ENCODE results near the gene GAK.

The GAK gene

GRCh38 chr4:929096-929765, 2.9 kb downstream of the GAK start:
- TF ChIP-seq REST (IDR thresholded peaks at IDR 0.05; ENCODE audit: insufficient read depth in 1 of 2, low read depth in 2 of 2, low read length in 2 of 2) (no peak), SIN3A (IDR thresholded peaks at IDR 0.05; ENCODE audit: borderline replicate concordance, insufficient read depth, low read length) (no peak), TAF1 (IDR thresholded peaks at IDR 0.05; ENCODE audit: borderline replicate concordance, insufficient read depth, low read length) (no peak), POLR2AphosphoS5 (IDR thresholded peaks at IDR 0.05; ENCODE audit: low read depth, low read length) (no peak), FOXP2 (optimal IDR thresholded peaks at IDR 0.05; ENCODE audit: borderline replicate concordance, extremely low read depth, extremely low read length, insufficient read depth) (no peak)

GRCh38 chr4:926538-926937, 5.6 kb downstream of the GAK start:
- TF ChIP-seq POLR2AphosphoS5 (IDR thresholded peaks at IDR 0.05; ENCODE audit: low read depth, low read length) (no peak), TAF1 (IDR thresholded peaks at IDR 0.05; ENCODE audit: borderline replicate concordance, insufficient read depth, low read length) (no peak), SIN3A (IDR thresholded peaks at IDR 0.05; ENCODE audit: borderline replicate concordance, insufficient read depth, low read length) (no peak), REST (IDR thresholded peaks at IDR 0.05; ENCODE audit: insufficient read depth in 1 of 2, low read depth in 2 of 2, low read length in 2 of 2) (no peak), FOXP2 (optimal IDR thresholded peaks at IDR 0.05; ENCODE audit: borderline replicate concordance, extremely low read depth, extremely low read length, insufficient read depth) (no peak)

GRCh38 chr4:925771-926500, 6.2 kb downstream of the GAK start:
- TF ChIP-seq SIN3A (IDR thresholded peaks at IDR 0.05; ENCODE audit: borderline replicate concordance, insufficient read depth, low read length) (no peak), POLR2AphosphoS5 (IDR thresholded peaks at IDR 0.05; ENCODE audit: low read depth, low read length) (no peak), REST (IDR thresholded peaks at IDR 0.05; ENCODE audit: insufficient read depth in 1 of 2, low read depth in 2 of 2, low read length in 2 of 2) (no peak), FOXP2 (optimal IDR thresholded peaks at IDR 0.05; ENCODE audit: borderline replicate concordance, extremely low read depth, extremely low read length, insufficient read depth) (no peak), TAF1 (IDR thresholded peaks at IDR 0.05; ENCODE audit: borderline replicate concordance, insufficient read depth, low read length) (no peak)

GRCh38 chr4:925171-925570, 6.9 kb downstream of the GAK start:
- no peak for TF ChIP-seq REST (IDR thresholded peaks at IDR 0.05; ENCODE audit: insufficient read depth in 1 of 2, low read depth in 2 of 2, low read length in 2 of 2)
- TF ChIP-seq TAF1 (IDR thresholded peaks at IDR 0.05; ENCODE audit: borderline replicate concordance, insufficient read depth, low read length): no peak
- TF ChIP-seq SIN3A (IDR thresholded peaks at IDR 0.05; ENCODE audit: borderline replicate concordance, insufficient read depth, low read length): no peak
- no peak for TF ChIP-seq POLR2AphosphoS5 (IDR thresholded peaks at IDR 0.05; ENCODE audit: low read depth, low read length)
- TF ChIP-seq FOXP2 (optimal IDR thresholded peaks at IDR 0.05; ENCODE audit: borderline replicate concordance, extremely low read depth, extremely low read length, insufficient read depth): no peak
